Activated naive CD4-positive, alpha-beta T cell treated with anti-CD3 and anti-CD28 coated beads for 36 hours (primary cell): ENCODE measurements around the gene TRPM3. TPM values are rescaled to one million over a fixed set of nuclear protein-coding genes. Genes with fewer than 3 reads are reported as not detected.

Experiments
- CTCF ChIA-PET: fragments of 350-600 bp; sonication (Branson Sonifier 250); formaldehyde crosslinking; loops from one replicate; lab custom pipeline; 2021; ENCODE audit warnings: antibody characterized with exemption; lab: Charles Lee
- DNase-seq: peaks from one replicate; pipeline ENCODE4 v3.0.0-alpha.2; 2020
- H3K27ac Mint-ChIP-seq: one replicate; pipeline ENCODE4 v1.8.0; 2021; ENCODE audit warnings: mild to moderate bottlenecking, mixed read lengths
- H3K27me3 Mint-ChIP-seq: one replicate; pipeline ENCODE4 v1.8.0; 2021; ENCODE audit warnings: low read depth, mixed read lengths
- H3K36me3 Mint-ChIP-seq: one replicate; pipeline ENCODE4 v1.8.0; 2021; ENCODE audit warnings: low read depth, mixed read lengths
- H3K4me1 Mint-ChIP-seq: one replicate; pipeline ENCODE4 v1.8.0; 2021; ENCODE audit warnings: low read depth, mixed read lengths
- H3K4me3 Mint-ChIP-seq: one replicate; pipeline ENCODE4 v1.8.0; 2021; ENCODE audit warnings: mild to moderate bottlenecking, moderate library complexity, mixed read lengths
- H3K9me3 Mint-ChIP-seq: one replicate; pipeline ENCODE4 v1.8.0; 2021; ENCODE audit warnings: mixed read lengths
- intact Hi-C: fragments of 100-400 bp; cut with micrococcal nuclease; formaldehyde crosslinking; loops from one replicate; pipeline ENCODE4 v1.15.1; 2023
- total RNA-seq, 2 experiments: library from RNA; stranded (reverse); gene quantifications; one replicate each; pipeline ENCODE4 v1.2.3, GENCODE V29; 2021

TRPM3 gene
- total RNA-seq, 2 experiments from 2014 or later, result 0.02 TPM; not detected in 1

DNA sequence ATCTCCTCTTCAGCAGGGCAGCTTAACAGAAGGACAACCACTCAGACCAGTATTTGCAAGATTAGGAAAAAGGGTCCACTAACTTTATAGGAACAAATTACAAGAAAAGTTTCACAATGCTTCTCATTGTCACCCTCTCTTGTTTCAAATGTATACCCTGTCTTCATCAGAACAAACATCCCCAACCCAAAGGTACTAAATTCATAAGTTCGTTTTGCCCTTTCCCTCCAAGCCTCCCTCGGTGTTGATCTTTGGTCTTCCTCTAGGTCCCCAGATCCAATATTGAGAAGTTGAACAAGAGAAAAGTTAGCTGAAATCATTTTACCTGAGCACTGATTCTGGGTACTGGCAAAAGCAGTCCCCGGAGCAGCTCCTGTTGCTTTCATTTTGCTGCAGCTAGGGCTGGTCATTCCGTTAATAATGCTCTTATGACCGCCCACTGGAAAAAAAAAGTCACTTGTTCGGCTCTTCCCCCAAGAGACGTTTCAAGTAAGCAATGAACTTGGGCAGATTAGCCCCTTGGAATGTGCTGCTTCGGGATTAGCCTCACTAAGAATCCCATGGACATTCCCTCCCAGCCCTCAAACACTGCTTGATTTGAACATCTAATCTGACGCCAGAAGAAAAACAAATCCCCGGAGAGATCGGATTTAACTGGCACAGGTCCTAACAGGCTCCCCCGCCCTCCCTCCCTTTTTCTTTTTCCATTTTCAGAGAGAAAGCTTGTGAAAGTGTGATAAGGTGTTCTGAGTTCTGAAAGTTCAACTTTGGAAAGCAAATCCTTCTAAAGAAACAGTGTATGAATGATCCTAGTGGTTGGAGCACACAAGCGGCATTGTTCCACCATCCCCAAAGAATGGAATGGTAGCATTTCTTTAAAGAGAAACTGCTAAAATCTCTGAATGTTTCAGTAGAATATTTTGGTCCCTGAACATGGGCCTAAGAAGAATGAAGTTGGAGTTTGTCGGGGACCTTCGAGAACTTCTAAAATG, 252.5 kb downstream of the TRPM3 start:
- CTCF ChIA-PET, result no interaction called here
- H3K27me3 Mint-ChIP-seq, result no peaks in the 10 kb centered on the region

DNA sequence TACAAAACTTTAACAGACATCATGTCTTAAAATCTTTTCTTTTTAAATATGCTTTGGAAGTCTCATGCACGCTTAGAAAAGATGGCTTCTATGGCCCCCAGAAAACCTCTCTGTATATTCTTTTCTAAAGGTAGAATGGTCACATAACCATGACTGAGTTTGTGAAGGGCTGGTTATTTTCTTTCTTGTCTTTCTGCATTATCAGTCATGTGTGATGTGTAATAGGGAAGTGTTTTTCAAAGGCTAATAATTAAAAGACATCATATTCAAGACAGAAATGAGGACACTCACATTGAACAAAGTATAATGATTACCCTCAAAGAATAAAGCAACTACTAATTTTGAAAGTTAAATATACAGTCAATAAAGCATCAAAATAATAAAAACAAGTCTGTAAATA, 253.4 kb downstream of the TRPM3 start:
- H3K4me1 Mint-ChIP-seq, result no peaks in the 10 kb centered on the region
- no peaks in the 10 kb centered on the region for H3K36me3 Mint-ChIP-seq
- H3K9me3 Mint-ChIP-seq, result no peaks in the 10 kb centered on the region
- intact Hi-C loops, result no loop called here
- H3K27ac Mint-ChIP-seq, result no peak overlapping the region
- DNase-seq, result no peak
- CTCF ChIA-PET, result no interaction called here
- H3K27me3 Mint-ChIP-seq, result no peaks in the 10 kb centered on the region
- no peak overlapping the region for H3K4me3 Mint-ChIP-seq

More for the DNA sequence above, 252.5 kb downstream of the TRPM3 start:
- intact Hi-C loops, result no loop called here
- H3K4me3 Mint-ChIP-seq, result no peak overlapping the region
- no peaks in the 10 kb centered on the region for H3K9me3 Mint-ChIP-seq
- no peak for DNase-seq
- no peaks in the 10 kb centered on the region for H3K4me1 Mint-ChIP-seq
- H3K36me3 Mint-ChIP-seq, result no peaks in the 10 kb centered on the region
- no peak overlapping the region for H3K27ac Mint-ChIP-seq

DNA sequence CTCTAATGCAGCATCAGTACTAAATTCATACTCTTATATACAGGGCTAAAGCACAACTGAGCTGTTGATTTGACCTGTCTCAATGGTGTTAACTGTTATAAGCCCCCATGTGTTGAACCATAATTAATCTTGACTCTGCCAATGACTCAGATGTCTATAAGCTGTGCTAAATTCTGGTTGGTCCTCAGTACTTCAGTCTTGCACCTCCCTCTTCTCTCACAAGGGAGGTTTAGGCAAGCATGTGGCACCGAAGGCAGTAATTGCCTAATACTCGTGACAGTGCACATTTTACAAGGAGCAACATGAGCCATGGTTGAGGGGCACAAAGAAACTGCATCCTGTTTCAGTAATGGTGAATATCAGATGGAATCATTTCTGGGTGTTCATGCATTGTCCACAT, 255.9 kb downstream of the TRPM3 start:
- H3K9me3 Mint-ChIP-seq, result no peaks in the 10 kb centered on the region
- CTCF ChIA-PET, result no interaction called here
- no peaks in the 10 kb centered on the region for H3K27me3 Mint-ChIP-seq
- H3K36me3 Mint-ChIP-seq, result no peaks in the 10 kb centered on the region
- H3K27ac Mint-ChIP-seq, result no peak overlapping the region
- H3K4me1 Mint-ChIP-seq, result no peaks in the 10 kb centered on the region
- DNase-seq, result no peak
- intact Hi-C loops, result no loop called here
- no peak overlapping the region for H3K4me3 Mint-ChIP-seq

GRCh38 chr9:70861797-70862196, 259.6 kb downstream of the TRPM3 start:
- Mint-ChIP-seq H3K36me3 (no peaks in the 10 kb centered on the region), H3K27ac (no peak overlapping the region), H3K27me3 (peaks cover 5% of the 10 kb centered on the region), H3K4me3 (no peak overlapping the region), H3K9me3 (no peaks in the 10 kb centered on the region), H3K4me1 (no peaks in the 10 kb centered on the region)
- no peak for DNase-seq
- CTCF ChIA-PET, result no interaction called here
- intact Hi-C loops, result no loop called here

- Mint-ChIP-seq H3K27me3 (peaks cover 5% of the 10 kb centered on the region), H3K36me3 (no peaks in the 10 kb centered on the region), H3K27ac (no peak overlapping the region), H3K4me1 (no peaks in the 10 kb centered on the region), H3K9me3 (no peaks in the 10 kb centered on the region), H3K4me3 (no peak overlapping the region)
- no peak for DNase-seq
- intact Hi-C loops, result no loop called here
- CTCF ChIA-PET, result no interaction called here
Observed at GRCh38 chr9:70861376-70861775, 260.0 kb downstream of the TRPM3 start.

GRCh38 chr9:70859694-70860093, 261.7 kb downstream of the TRPM3 start:
- H3K9me3 Mint-ChIP-seq, result no peaks in the 10 kb centered on the region
- H3K4me1 Mint-ChIP-seq, result no peaks in the 10 kb centered on the region
- CTCF ChIA-PET, result no interaction called here
- intact Hi-C loops, result no loop called here
- H3K27ac Mint-ChIP-seq, result no peak overlapping the region
- no peak for DNase-seq
- peaks cover 5% of the 10 kb centered on the region for H3K27me3 Mint-ChIP-seq
- no peak overlapping the region for H3K4me3 Mint-ChIP-seq
- no peaks in the 10 kb centered on the region for H3K36me3 Mint-ChIP-seq

GRCh38 chr9:70856411-70856810, 265.0 kb downstream of the TRPM3 start:
- Mint-ChIP-seq H3K36me3 (no peaks in the 10 kb centered on the region), H3K9me3 (no peaks in the 10 kb centered on the region), H3K27me3 (peaks cover 5% of the 10 kb centered on the region), H3K4me1 (no peaks in the 10 kb centered on the region), H3K27ac (no peak overlapping the region), H3K4me3 (no peak overlapping the region)
- no peak for DNase-seq
- intact Hi-C loops, result no loop called here
- CTCF ChIA-PET, result no interaction called here

GRCh38 chr9:70852711-70853240, 268.6 kb downstream of the TRPM3 start:
- Mint-ChIP-seq H3K4me1 (no peaks in the 10 kb centered on the region), H3K9me3 (no peaks in the 10 kb centered on the region), H3K27ac (no peak overlapping the region), H3K4me3 (no peak overlapping the region), H3K27me3 (peaks cover under 1% of the 10 kb centered on the region), H3K36me3 (no peaks in the 10 kb centered on the region)
- CTCF ChIA-PET, result interaction anchor here (0.8 kb wide), 1 partner anchor 106 kb away, joined by 3 read pairs; no protein-coding TSS in a partner anchor
- intact Hi-C loops, result loop anchor here (5.0 kb wide), 1 partner anchor 50 kb away; no protein-coding TSS in a partner anchor
- DNase-seq, result no peak

- H3K27ac Mint-ChIP-seq, result no peak overlapping the region
- no peaks in the 10 kb centered on the region for H3K9me3 Mint-ChIP-seq
- no peak overlapping the region for H3K4me3 Mint-ChIP-seq
- H3K4me1 Mint-ChIP-seq, result no peaks in the 10 kb centered on the region
- no peak for DNase-seq
- peaks cover 5% of the 10 kb centered on the region for H3K27me3 Mint-ChIP-seq
- CTCF ChIA-PET, result no interaction called here
- intact Hi-C loops, result no loop called here
- H3K36me3 Mint-ChIP-seq, result no peaks in the 10 kb centered on the region
Observed at GRCh38 chr9:70840266-70840665, 281.2 kb downstream of the TRPM3 start.

- no peak overlapping the region for H3K27ac Mint-ChIP-seq
- intact Hi-C loops, result no loop called here
- H3K4me3 Mint-ChIP-seq, result no peak overlapping the region
- peaks cover 7% of the 10 kb centered on the region for H3K27me3 Mint-ChIP-seq
- CTCF ChIA-PET, result interaction anchor here (0.7 kb wide), 1 partner anchor 195 kb away, joined by 3 read pairs; no protein-coding TSS in a partner anchor
- DNase-seq, result no peak
- no peaks in the 10 kb centered on the region for H3K9me3 Mint-ChIP-seq
- no peaks in the 10 kb centered on the region for H3K36me3 Mint-ChIP-seq
- no peaks in the 10 kb centered on the region for H3K4me1 Mint-ChIP-seq
Observed at GRCh38 chr9:70835323-70835722, 286.1 kb downstream of the TRPM3 start.

GRCh38 chr9:70832492-70832891, 288.9 kb downstream of the TRPM3 start:
- CTCF ChIA-PET, result no interaction called here
- DNase-seq, result no peak
- intact Hi-C loops, result no loop called here
- no peak overlapping the region for H3K4me3 Mint-ChIP-seq
- no peaks in the 10 kb centered on the region for H3K9me3 Mint-ChIP-seq
- H3K36me3 Mint-ChIP-seq, result no peaks in the 10 kb centered on the region
- H3K4me1 Mint-ChIP-seq, result no peaks in the 10 kb centered on the region
- H3K27ac Mint-ChIP-seq, result no peak overlapping the region
- peaks cover 5% of the 10 kb centered on the region for H3K27me3 Mint-ChIP-seq

GRCh38 chr9:70830618-70831017, 290.8 kb downstream of the TRPM3 start:
- H3K4me1 Mint-ChIP-seq, result no peaks in the 10 kb centered on the region
- DNase-seq, result no peak
- H3K9me3 Mint-ChIP-seq, result no peaks in the 10 kb centered on the region
- H3K4me3 Mint-ChIP-seq, result no peak overlapping the region
- H3K27ac Mint-ChIP-seq, result no peak overlapping the region
- intact Hi-C loops, result no loop called here
- peaks cover 5% of the 10 kb centered on the region for H3K27me3 Mint-ChIP-seq
- CTCF ChIA-PET, result no interaction called here
- no peaks in the 10 kb centered on the region for H3K36me3 Mint-ChIP-seq
